Activated CD8-positive, alpha-beta T cell treated with anti-CD3 and anti-CD28 coated beads for 36 hours (primary cell): ENCODE measurements around the gene MRPL45. TPM values are rescaled to one million over a fixed set of nuclear protein-coding genes. Genes with fewer than 3 reads are reported as not detected.
"Not testable (repeated sequence)": the region's sequence is repeated elsewhere in the genome, so short reads cannot be mapped to it uniquely, and the experiment has no call there.

ENCODE experiments used
- ATAC-seq: fragments of 200-7000 bp; cut with Tn5 transposase; one replicate; pipeline ENCODE4 v1.10.0; 2021; ENCODE audit warnings: mild to moderate bottlenecking, moderate library complexity
- CTCF ChIA-PET: fragments of 350-600 bp; sonication (Branson Sonifier 250); formaldehyde crosslinking; loops from one replicate; lab custom pipeline; 2021; ENCODE audit warnings: antibody characterized with exemption; lab: Charles Lee
- POLR2A ChIA-PET: fragments of 350-600 bp; sonication (Branson Sonifier 250); formaldehyde crosslinking; loops from one replicate; lab custom pipeline; 2021; ENCODE audit warnings: antibody characterized with exemption; lab: Charles Lee
- DNase-seq: peaks from one replicate; pipeline ENCODE4 v3.0.0-alpha.2; 2020
- H3K27ac Mint-ChIP-seq: one replicate; pipeline ENCODE4 v1.8.0; 2021; ENCODE audit warnings: mild to moderate bottlenecking, mixed read lengths
- H3K27me3 Mint-ChIP-seq: one replicate; pipeline ENCODE4 v1.8.0; 2021; ENCODE audit warnings: mixed read lengths
- H3K36me3 Mint-ChIP-seq: one replicate; pipeline ENCODE4 v1.8.0; 2021; ENCODE audit warnings: low read depth, mixed read lengths
- H3K4me1 Mint-ChIP-seq: one replicate; pipeline ENCODE4 v1.8.0; 2021; ENCODE audit warnings: low read depth, mixed read lengths
- H3K4me3 Mint-ChIP-seq: one replicate; pipeline ENCODE4 v1.8.0; 2021; ENCODE audit warnings: mild to moderate bottlenecking, moderate library complexity, mixed read lengths
- H3K9me3 Mint-ChIP-seq: one replicate; pipeline ENCODE4 v1.8.0; 2021; ENCODE audit warnings: mixed read lengths
- intact Hi-C: fragments of 100-400 bp; cut with micrococcal nuclease; formaldehyde crosslinking; loops from one replicate; pipeline ENCODE4 v1.10.0; 2022
- total RNA-seq, 2 experiments: library from RNA; stranded (reverse); gene quantifications; one replicate each; pipeline ENCODE4 v1.2.3, GENCODE V29; 2021
- TF ChIP-seq, protein P1 (sequence below): fragments of 200-600 bp; IDR thresholded peaks from one replicate; pipeline ENCODE4 v1.8.0; 2022; ENCODE audit warnings: antibody characterized with exemption, mild to moderate bottlenecking

MRPL45 gene
- total RNA-seq, 2 experiments from 2014 or later = 54.3 to 54.6 TPM

DNA sequence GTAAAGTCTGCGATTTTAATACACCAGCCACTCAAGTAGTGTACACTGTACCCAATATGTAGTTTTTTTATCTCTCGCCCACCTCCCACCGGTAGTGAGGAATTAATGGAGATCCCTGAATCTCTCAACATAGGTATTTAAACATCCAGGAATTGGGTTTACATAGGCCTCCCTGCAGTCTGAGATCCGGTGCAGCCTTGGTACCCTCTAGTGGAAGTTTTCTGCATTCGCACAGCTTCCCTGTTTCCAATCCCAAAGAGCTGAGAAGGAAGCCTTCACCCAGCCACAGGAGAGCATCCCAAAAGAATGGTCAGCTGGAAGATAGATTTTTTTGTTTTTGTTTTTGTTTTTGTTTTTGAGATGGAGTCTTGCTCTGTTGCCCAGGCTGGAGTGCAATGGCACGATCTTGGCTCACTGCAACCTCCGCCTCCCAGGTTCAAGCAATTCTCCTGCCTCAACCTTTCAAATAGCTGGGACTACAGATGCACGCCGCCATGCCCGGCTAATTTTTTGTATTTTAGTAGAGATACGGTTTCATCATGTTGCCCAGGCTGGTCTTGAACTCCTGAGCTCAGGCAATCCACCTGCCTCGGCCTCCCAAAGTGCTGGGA is 8.6 kb upstream of the MRPL45 start:
- H3K4me1 Mint-ChIP-seq, DNase-seq, POLR2A ChIA-PET, CTCF ChIA-PET, H3K9me3 Mint-ChIP-seq, H3K4me3 Mint-ChIP-seq, H3K27ac Mint-ChIP-seq, H3K27me3 Mint-ChIP-seq, intact Hi-C loops, H3K36me3 Mint-ChIP-seq, ATAC-seq: not testable (repeated sequence)
- TF ChIP-seq, protein P1, sequence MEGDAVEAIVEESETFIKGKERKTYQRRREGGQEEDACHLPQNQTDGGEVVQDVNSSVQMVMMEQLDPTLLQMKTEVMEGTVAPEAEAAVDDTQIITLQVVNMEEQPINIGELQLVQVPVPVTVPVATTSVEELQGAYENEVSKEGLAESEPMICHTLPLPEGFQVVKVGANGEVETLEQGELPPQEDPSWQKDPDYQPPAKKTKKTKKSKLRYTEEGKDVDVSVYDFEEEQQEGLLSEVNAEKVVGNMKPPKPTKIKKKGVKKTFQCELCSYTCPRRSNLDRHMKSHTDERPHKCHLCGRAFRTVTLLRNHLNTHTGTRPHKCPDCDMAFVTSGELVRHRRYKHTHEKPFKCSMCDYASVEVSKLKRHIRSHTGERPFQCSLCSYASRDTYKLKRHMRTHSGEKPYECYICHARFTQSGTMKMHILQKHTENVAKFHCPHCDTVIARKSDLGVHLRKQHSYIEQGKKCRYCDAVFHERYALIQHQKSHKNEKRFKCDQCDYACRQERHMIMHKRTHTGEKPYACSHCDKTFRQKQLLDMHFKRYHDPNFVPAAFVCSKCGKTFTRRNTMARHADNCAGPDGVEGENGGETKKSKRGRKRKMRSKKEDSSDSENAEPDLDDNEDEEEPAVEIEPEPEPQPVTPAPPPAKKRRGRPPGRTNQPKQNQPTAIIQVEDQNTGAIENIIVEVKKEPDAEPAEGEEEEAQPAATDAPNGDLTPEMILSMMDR = peak; percentile 15

DNA sequence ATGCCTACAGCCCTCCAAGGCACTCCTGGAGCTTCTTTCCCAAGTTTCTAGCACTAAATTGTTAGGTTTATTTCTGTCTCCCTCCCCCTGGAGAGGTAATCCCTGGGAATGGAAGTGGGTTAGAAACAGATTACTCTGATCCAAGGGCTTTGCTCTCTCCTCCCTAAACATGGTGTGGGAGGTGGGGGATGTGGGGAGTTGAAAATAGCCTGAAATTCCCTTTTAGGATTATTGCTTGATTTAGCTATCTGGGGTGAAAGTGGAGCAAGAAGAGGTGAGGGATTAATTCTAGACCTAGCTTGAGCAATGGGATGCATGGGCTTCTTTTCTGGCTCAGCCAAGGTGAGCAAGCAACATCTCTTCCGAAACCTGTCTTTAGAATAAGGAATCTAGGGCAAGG is 7.2 kb upstream of the MRPL45 start:
- not testable (repeated sequence) for H3K9me3 Mint-ChIP-seq

DNA sequence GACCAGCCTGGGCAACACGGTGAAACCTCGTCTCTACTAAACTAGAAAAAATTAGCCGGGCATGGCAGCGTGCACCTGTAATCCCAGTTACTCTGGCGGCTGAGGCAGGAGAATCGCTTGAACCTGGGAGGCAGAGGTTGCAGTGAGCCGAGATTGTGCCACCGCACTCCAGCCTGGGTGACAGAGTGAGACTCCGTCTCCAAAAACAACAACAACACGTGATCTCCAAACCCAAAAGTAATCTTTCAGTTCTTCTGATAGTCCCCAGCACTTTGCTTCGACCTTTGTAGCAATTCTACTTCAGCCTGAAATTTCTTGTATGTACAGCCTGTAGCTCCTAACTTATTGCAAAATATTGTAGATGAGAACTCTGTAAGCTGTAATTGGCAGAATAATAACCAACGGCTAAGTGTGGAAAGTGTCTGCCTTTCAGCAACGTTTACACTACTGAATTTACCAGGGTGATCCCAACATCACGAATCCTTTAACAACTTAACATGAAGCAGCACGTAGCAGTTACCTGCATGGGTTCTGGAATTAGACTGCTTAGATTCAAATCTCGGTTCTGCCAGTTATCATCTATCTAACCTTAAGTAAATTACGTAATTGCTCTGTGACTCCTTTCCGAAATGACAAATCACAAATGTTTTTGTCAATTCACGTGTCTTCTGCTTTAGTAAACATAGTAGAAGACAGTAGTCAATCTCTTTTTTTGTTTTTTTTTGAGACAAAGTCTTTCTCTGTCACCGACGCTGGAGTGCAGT is 1.2 kb upstream of the MRPL45 start:
- DNase-seq, H3K27me3 Mint-ChIP-seq, H3K4me1 Mint-ChIP-seq, POLR2A ChIA-PET, ATAC-seq, H3K9me3 Mint-ChIP-seq, H3K36me3 Mint-ChIP-seq, intact Hi-C loops, CTCF ChIA-PET: not testable (repeated sequence)
- peak overlapping the region; percentile 90 for H3K4me3 Mint-ChIP-seq
- H3K27ac Mint-ChIP-seq = peak overlapping the region; percentile 94

More for the DNA sequence above, 7.2 kb upstream of the MRPL45 start:
- H3K4me1 Mint-ChIP-seq, ATAC-seq, H3K4me3 Mint-ChIP-seq, POLR2A ChIA-PET, CTCF ChIA-PET, H3K27ac Mint-ChIP-seq, DNase-seq, intact Hi-C loops, H3K36me3 Mint-ChIP-seq, H3K27me3 Mint-ChIP-seq: not testable (repeated sequence)

DNA sequence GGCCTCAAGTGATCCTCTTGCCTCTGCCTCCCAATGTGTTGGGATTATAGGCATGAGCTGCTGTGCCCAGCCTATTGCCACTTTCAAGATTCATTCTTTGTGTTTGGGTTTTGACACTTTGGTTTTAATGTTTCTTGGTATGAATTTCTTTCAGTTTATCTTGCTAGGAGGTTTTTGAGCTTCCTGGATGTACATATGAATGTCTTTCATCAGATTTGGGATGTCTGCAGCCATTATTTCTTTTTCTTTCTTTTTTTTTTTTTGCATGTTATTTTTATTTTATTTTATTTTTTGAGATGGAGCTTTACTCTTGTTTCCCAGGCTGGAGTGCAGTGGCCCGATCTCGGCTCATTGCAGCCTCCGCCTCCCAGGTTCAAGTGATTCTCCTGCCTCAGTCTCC is 18.5 kb downstream of the MRPL45 start:
- ChIA-PET CTCF (interaction anchor here (1.2 to 1.3 kb wide), 2 partner anchors 10 to 18 kb away, joined by 3 to 4 read pairs; no protein-coding TSS in a partner anchor), POLR2A (no interaction called here)
- no peaks in the 10 kb centered on the region for H3K27me3 Mint-ChIP-seq
- intact Hi-C loops = no loop called here
- TF ChIP-seq, protein P1 = no peak
- H3K4me3 Mint-ChIP-seq = no peak overlapping the region
- H3K9me3 Mint-ChIP-seq = no peaks in the 10 kb centered on the region
- DNase-seq (no peak), ATAC-seq (no peak)
- no peak overlapping the region for H3K27ac Mint-ChIP-seq
- H3K4me1 Mint-ChIP-seq = peaks cover 1% of the 10 kb centered on the region
- peaks cover 28% of the 10 kb centered on the region for H3K36me3 Mint-ChIP-seq

DNA sequence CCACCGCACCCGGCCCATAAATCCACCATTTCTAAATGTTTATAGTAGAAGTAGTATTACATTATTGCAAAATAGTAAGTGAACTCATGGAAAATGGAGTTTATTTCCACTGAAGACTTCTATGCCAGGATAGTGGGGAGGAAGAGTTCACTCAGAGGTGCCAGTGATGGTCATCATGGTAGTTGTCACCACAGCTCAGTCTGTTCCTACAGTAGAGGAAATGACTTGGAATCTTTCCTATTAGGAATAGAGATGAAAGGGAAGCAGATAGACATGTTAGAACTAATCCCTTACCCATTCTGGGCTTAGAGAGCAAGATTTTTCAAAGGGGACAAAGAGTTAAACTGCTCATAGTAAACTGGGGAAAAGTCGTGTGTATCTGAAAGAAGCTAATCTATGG is 20.1 kb downstream of the MRPL45 start:
- H3K27me3 Mint-ChIP-seq = no peaks in the 10 kb centered on the region
- H3K36me3 Mint-ChIP-seq = peaks cover 34% of the 10 kb centered on the region
- ChIA-PET CTCF (interaction anchor here (1.3 to 4.5 kb wide), 2 partner anchors 8 to 15 kb away, joined by 3 to 17 read pairs; no protein-coding TSS in a partner anchor), POLR2A (interaction anchor here (1.1 kb wide), 1 partner anchor 14 kb away, joined by 3 read pairs; no protein-coding TSS in a partner anchor)
- intact Hi-C loops = no loop called here
- H3K9me3 Mint-ChIP-seq = no peaks in the 10 kb centered on the region
- peak overlapping the region; percentile 20 for H3K27ac Mint-ChIP-seq
- TF ChIP-seq, protein P1 = no peak
- no peak overlapping the region for H3K4me3 Mint-ChIP-seq
- no peak for DNase-seq
- H3K4me1 Mint-ChIP-seq = peaks cover 1% of the 10 kb centered on the region
- ATAC-seq = no peak

DNA sequence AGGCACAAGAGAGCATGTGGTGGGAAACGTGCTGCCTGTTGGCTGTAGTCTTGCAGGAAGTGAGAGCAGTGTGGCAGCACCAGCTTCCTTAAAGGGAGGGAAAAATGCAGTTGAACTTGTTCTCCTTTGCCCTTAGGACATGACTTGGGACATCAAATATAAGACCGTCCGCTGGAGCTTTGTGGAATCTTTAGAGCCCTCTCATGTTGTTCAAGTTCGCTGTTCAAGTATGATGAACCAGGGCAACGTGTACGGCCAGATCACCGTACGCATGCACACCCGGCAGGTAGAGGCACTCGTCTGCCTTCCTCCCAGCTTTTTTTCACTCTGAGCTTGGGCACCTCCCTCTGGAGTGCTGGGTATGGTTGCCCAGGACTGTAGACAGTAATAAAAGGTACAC is 23.5 kb downstream of the MRPL45 start:
- no peak overlapping the region for H3K27ac Mint-ChIP-seq
- POLR2A ChIA-PET = interaction anchor here (0.7 kb wide), 1 partner anchor 1209 kb away, joined by 3 read pairs; no protein-coding TSS in a partner anchor
- H3K4me1 Mint-ChIP-seq = peaks cover 5% of the 10 kb centered on the region
- DNase-seq (no peak), ATAC-seq (no peak)
- TF ChIP-seq, protein P1 = no peak
- CTCF ChIA-PET = interaction anchor here (0.6 to 4.5 kb wide), 2 partner anchors 12 to 65 kb away, joined by 3 to 17 read pairs; no protein-coding TSS in a partner anchor
- no peaks in the 10 kb centered on the region for H3K9me3 Mint-ChIP-seq
- H3K4me3 Mint-ChIP-seq = no peak overlapping the region
- intact Hi-C loops = no loop called here
- H3K36me3 Mint-ChIP-seq = peaks cover 35% of the 10 kb centered on the region
- H3K27me3 Mint-ChIP-seq = no peaks in the 10 kb centered on the region
